Activated CD8-positive, alpha-beta T cell treated with anti-CD3 and anti-CD28 coated beads, Interleukin-2, amount 10 ng/mL, durations not matched to agents 7 days and 5 days (primary cell): ENCODE results near the gene IGHMBP2. TPM values are rescaled to one million over a fixed set of nuclear protein-coding genes. Genes with fewer than 3 reads are reported as not detected.
"Not testable (repeated sequence)": the region's sequence is repeated elsewhere in the genome, so short reads cannot be mapped to it uniquely, and the experiment has no call there.

Source experiments
- ATAC-seq: fragments of 150-1000 bp; cut with Tn5 transposase; one replicate; pipeline ENCODE4 v1.10.0; 2021; ENCODE audit warnings: moderate library complexity
- CTCF ChIA-PET: fragments of 350-600 bp; sonication (Branson Sonifier 250); formaldehyde crosslinking; loops from one replicate; lab custom pipeline; 2021; ENCODE audit warnings: antibody characterized with exemption; lab: Charles Lee
- POLR2A ChIA-PET: fragments of 350-600 bp; sonication (Branson Sonifier 250); formaldehyde crosslinking; loops from one replicate; lab custom pipeline; 2021; ENCODE audit warnings: antibody characterized with exemption; lab: Charles Lee
- DNase-seq: peaks from one replicate; pipeline ENCODE4 v3.0.0-alpha.2; 2020
- H3K27ac Mint-ChIP-seq: one replicate; pipeline ENCODE4 v1.8.0; 2021; ENCODE audit warnings: mild to moderate bottlenecking, mixed read lengths
- H3K27me3 Mint-ChIP-seq: one replicate; pipeline ENCODE4 v1.8.0; 2021; ENCODE audit warnings: low read depth, mixed read lengths
- H3K36me3 Mint-ChIP-seq: one replicate; pipeline ENCODE4 v1.8.0; 2021; ENCODE audit warnings: low read depth, mixed read lengths
- H3K4me1 Mint-ChIP-seq: one replicate; pipeline ENCODE4 v1.8.0; 2021; ENCODE audit warnings: low read depth, mixed read lengths
- H3K4me3 Mint-ChIP-seq: one replicate; pipeline ENCODE4 v1.8.0; 2021; ENCODE audit warnings: mild to moderate bottlenecking, mixed read lengths
- H3K9me3 Mint-ChIP-seq: one replicate; pipeline ENCODE4 v1.8.0; 2022; ENCODE audit warnings: mixed read lengths; ENCODE audit not compliant: insufficient read depth
- total RNA-seq, 2 experiments: library from RNA; stranded (reverse); gene quantifications; one replicate each; pipeline ENCODE4 v1.2.3, GENCODE V29; 2021

IGHMBP2 gene
- total RNA-seq, 2 experiments from 2014 or later, result 25.0 to 28.2 TPM

DNA sequence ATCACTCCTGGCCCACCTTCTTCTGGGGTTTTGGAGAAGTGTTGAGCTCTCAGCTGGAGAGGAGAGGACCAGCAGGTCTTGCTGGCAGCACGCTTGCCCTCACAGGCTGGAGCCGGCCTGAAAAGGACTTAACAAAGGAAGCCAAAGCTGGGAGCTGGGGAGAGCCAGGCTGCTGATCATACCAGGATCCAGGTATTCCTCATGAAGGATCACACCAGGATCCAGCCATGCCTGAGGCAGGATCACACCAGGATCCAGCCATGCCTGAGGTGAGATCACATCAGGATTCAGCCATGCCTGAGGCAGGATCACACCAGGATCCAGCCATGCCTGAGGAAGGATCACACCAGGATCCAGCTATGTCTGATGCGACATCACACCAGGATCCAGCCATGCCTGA is 60.1 kb downstream of the IGHMBP2 start:
- no peaks in the 10 kb centered on the region for H3K9me3 Mint-ChIP-seq
- peak overlapping the region; percentile 49 for H3K27ac Mint-ChIP-seq
- H3K4me1 Mint-ChIP-seq, result peaks cover 17% of the 10 kb centered on the region
- ATAC-seq (no peak), DNase-seq (no peak)
- H3K36me3 Mint-ChIP-seq, result peaks cover 2% of the 10 kb centered on the region
- H3K4me3 Mint-ChIP-seq, result no peak overlapping the region
- no peaks in the 10 kb centered on the region for H3K27me3 Mint-ChIP-seq
- CTCF ChIA-PET, result no interaction called here
- POLR2A ChIA-PET, result no interaction called here

DNA sequence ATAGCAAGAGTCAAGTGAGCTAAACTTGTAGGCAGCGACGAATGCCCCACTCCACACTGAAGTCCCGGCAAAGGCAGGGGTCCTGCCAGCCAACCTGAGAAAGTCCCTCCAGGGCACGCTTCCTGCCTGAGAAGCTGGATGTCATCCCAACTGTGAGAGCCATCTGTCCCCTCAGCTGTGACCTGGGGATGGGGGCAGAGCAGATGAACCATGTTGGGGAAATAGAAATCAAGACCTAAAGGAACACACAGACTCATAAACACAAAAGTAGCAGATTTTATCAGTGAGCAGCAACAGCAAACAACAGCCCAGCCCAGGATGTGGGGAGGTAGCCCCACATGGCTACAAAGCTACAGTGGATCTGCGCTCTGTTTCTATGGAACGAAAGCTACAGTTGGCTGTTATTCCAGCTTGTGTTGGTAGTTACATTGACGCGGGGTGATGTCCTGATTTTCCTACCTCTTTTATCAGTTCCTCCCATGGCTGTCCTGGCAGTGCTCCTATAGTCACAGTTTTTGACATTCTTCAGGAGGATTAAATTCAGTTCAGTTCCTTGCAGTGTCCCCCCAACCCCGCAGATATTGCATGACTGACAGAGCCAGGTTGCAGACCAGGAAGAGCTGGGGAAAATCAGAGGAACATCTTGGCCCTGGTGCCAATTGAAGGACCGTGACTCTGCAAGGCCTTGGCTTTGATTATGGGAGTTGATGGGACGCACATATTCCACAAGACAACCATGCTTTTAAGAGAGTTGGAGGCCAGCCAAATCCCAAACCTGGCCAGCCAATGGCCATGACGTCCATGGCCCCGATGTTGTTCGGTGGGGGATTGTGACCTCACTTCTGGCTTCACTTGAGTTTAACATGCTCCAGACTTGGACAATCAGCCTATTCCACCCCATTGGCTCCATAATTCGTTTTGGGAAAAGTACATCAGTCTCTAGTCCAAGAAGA is 62.5 kb downstream of the IGHMBP2 start:
- H3K9me3 Mint-ChIP-seq, result no peaks in the 10 kb centered on the region
- DNase-seq, result no peak
- H3K27me3 Mint-ChIP-seq, result no peaks in the 10 kb centered on the region
- ChIA-PET POLR2A (no interaction called here), CTCF (no interaction called here)
- peaks cover 17% of the 10 kb centered on the region for H3K4me1 Mint-ChIP-seq
- no peak overlapping the region for H3K4me3 Mint-ChIP-seq
- ATAC-seq, result peak; percentile 47
- H3K36me3 Mint-ChIP-seq, result peaks cover 2% of the 10 kb centered on the region
- no peak overlapping the region for H3K27ac Mint-ChIP-seq

DNA sequence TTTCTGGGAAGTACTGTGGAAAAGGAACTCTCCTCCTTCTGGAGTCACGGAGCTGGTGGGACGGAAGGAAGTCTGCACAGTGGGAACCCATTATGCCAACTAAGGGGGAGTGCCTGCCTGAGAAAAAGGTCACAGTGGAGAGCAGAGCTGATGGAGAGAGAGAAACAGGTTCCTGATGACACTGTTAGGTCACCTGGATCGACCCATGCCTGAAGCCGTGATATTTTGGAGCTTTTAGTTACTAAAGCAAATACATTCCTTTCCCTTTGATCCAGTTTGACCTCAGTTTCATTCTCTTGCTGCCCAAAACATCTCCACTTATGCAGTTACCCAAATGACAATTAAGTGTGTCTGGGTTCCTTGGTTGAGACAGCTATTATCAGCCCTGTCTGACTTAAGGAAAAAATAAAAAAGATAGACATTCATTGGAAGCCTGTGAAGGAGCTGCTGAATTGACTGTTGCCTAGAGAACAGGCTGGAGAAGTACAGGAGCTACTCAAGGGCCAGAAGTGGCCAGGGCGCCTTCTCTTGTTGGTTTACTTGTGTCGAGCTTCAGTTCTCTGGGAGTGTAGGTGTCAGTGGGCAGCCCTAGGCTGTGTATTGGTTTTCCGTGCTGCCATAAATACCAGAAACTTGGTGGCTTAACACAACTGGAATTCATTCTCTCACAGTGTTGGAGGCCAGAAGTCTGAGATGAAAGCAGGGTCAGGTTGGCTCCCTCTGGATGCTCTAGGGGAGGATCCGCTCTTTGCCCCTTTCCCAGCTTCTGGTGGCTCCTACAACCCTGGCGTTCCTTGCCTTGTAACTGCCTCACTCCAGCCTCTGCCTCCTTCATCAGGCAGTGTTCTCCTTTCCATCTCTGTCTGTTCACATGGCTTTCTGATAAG is 63.4 kb downstream of the IGHMBP2 start:
- no peaks in the 10 kb centered on the region for H3K9me3 Mint-ChIP-seq
- H3K27ac Mint-ChIP-seq, result no peak overlapping the region
- POLR2A ChIA-PET, result no interaction called here
- CTCF ChIA-PET, result no interaction called here
- ATAC-seq (no peak), DNase-seq (no peak)
- H3K27me3 Mint-ChIP-seq, result no peaks in the 10 kb centered on the region
- H3K4me3 Mint-ChIP-seq, result no peak overlapping the region
- H3K4me1 Mint-ChIP-seq, result peaks cover 17% of the 10 kb centered on the region
- H3K36me3 Mint-ChIP-seq, result peaks cover 2% of the 10 kb centered on the region

DNA sequence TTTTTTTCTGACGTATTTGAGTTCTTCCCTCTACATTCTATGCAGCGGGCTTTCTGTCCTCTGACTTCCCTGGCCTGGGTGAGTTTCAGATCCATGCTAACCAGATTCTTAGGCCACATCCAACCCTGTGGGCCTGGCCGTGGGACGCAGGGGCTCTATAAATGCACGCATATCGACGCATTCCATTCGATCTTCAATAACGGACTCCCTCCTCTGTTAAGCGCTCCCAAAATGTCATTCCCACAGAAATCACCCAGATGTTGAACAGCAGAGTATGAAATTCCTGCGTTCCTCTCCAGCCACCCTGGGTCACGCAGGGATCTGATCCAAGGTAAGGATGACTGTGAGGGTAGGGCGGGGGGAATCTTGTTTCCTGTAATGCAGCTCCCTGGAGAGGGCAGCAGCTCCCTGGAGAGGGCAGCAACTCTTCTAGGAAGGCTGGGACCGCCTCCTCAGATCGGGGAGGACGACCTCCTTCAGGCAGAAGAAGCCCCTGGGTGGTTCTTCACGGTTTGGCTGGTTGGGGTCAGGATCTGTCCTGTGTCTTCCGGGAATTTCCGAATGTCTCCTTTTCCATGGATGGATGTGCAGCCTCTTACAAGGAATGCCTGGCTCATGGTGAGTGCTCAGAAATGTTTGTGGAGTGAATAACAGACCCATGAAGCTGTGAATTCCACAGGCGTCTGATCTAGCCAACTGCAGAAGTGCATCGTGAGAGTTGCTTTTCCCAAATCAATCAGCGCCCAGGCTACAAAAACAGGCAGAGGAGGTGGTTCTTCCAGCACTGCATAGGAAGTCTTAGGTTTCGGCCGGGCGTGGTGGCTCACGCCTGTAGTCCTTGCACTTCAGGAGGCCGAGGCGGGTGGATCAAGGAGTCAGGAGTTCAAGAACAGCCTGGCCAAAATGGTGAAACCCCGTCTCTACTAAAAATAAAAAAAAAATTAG is 64.9 kb downstream of the IGHMBP2 start:
- H3K4me3 Mint-ChIP-seq, result no peak overlapping the region
- DNase-seq (no peak), ATAC-seq (no peak)
- H3K27me3 Mint-ChIP-seq, result peaks cover 4% of the 10 kb centered on the region
- H3K36me3 Mint-ChIP-seq, result no peaks in the 10 kb centered on the region
- H3K4me1 Mint-ChIP-seq, result peaks cover 5% of the 10 kb centered on the region
- CTCF ChIA-PET, result interaction anchor here (1.7 kb wide), 1 partner anchor 12 kb away, joined by 4 read pairs; no protein-coding TSS in a partner anchor
- POLR2A ChIA-PET, result no interaction called here
- H3K27ac Mint-ChIP-seq, result no peak overlapping the region
- H3K9me3 Mint-ChIP-seq, result no peaks in the 10 kb centered on the region

DNA sequence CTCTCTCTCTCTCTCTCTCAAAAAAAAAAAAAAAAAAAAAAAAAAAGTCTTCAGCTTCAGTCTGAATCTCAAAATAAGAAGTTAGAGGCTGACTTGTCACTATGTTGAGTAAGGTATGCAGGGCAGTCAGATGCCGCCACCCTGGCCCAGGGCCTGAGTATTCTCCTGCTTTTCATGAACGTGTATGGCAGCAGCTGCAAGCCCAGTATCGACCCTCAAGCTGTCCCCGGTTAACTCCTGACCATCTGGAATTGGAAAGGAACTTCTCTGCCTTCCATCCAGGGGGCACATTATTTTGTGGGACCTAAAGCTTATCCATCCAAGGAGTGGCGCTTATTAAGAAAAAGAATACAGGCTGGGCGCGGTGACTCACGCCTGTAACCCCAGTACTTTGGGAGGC is 65.7 kb downstream of the IGHMBP2 start:
- Mint-ChIP-seq H3K27me3 (peaks cover 4% of the 10 kb centered on the region), H3K9me3 (no peaks in the 10 kb centered on the region), H3K4me3 (no peak overlapping the region), H3K36me3 (no peaks in the 10 kb centered on the region), H3K27ac (no peak overlapping the region), H3K4me1 (peaks cover 5% of the 10 kb centered on the region)
- CTCF ChIA-PET, result interaction anchor here (1.7 kb wide), 1 partner anchor 13 kb away, joined by 4 read pairs; no protein-coding TSS in a partner anchor
- ATAC-seq (no peak), DNase-seq (no peak)
- POLR2A ChIA-PET, result no interaction called here

DNA sequence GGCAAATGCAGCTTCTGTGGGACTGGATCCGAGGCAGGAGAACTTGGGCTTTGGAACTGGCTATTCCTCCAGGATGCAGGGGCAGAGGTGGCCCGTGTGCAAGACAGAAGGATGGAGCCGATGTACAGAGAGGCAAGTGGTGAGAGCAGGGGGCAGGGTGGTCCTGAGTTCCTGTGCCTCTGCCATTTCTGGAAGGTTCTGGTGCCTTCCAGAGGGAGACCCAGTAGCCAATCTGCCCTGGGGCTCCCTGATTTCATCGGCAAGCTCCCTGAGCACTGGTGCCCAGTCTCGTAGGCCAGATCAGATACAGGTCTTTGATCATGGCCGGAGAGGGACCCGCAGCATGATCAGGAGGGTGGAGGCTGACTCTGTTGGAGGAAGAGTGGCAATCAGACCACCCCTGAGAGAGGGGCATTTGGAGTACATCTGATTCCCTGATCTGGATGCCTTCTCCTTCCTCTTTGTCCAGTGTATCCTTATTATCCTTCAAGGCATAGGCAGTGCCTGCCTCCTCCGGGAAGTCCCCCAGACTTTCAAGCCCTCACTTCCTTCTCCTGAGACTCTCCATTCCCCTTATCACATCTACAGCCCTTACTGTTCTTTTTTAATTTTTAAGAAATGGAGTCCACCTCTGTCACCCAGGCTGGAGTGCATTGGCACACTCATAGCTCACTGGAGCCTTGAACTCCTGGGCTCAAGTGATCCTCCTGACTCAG is 67.4 kb downstream of the IGHMBP2 start:
- ATAC-seq, result no peak
- H3K4me1 Mint-ChIP-seq, result no peaks in the 10 kb centered on the region
- no peaks in the 10 kb centered on the region for H3K36me3 Mint-ChIP-seq
- no peaks in the 10 kb centered on the region for H3K9me3 Mint-ChIP-seq
- peaks cover 4% of the 10 kb centered on the region for H3K27me3 Mint-ChIP-seq
- H3K4me3 Mint-ChIP-seq, result no peak overlapping the region
- ChIA-PET POLR2A (no interaction called here), CTCF (no interaction called here)
- H3K27ac Mint-ChIP-seq, result no peak overlapping the region
- no peak for DNase-seq

DNA sequence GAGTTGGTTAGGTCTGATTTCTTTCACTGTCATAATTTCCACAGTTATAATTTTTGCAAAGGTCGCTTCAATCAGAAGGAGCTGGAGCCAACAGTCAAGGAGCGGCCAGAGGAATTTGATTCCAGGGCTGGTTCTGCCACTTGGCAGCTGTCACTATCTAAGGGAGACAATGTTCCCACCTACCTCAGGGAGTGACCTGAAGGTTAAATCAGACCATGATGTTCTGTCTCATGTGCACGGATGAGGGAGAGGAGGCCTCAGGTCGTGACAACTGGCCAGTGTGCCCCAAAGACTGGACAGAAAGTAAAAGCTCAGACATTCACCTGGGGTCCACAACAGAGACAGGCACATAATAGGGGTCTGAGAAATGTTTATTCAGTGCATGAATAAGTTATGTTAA is 69.5 kb downstream of the IGHMBP2 start:
- POLR2A ChIA-PET, result no interaction called here
- Mint-ChIP-seq H3K27me3 (peaks cover 7% of the 10 kb centered on the region), H3K4me1 (no peaks in the 10 kb centered on the region), H3K4me3 (no peak overlapping the region), H3K27ac (no peak overlapping the region), H3K9me3 (no peaks in the 10 kb centered on the region), H3K36me3 (no peaks in the 10 kb centered on the region)
- DNase-seq, result no peak
- CTCF ChIA-PET, result no interaction called here
- ATAC-seq, result no peak

DNA sequence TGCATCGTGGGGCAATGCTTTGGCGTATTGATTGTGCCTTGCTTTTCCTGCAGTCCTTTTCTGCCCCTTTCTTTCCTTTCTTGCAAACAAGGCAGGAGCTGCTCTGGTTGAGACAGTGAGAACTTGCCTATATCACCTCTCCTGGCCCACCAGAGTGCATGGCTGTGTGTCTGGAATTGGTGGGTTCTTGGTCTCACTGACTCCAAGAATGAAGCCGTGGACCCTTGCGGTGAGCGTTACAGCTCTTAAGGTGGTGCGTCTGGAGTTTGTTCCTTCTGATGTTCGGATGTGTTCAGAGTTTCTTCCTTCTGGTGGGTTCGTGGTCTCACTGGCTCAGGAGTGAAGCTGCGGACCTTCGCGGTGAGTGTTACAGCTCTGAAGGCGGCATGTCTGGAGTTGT is 70.0 kb downstream of the IGHMBP2 start:
- H3K27me3 Mint-ChIP-seq, H3K9me3 Mint-ChIP-seq, ATAC-seq, H3K36me3 Mint-ChIP-seq, H3K4me3 Mint-ChIP-seq, POLR2A ChIA-PET, DNase-seq, H3K27ac Mint-ChIP-seq, CTCF ChIA-PET, H3K4me1 Mint-ChIP-seq: not testable (repeated sequence)

DNA sequence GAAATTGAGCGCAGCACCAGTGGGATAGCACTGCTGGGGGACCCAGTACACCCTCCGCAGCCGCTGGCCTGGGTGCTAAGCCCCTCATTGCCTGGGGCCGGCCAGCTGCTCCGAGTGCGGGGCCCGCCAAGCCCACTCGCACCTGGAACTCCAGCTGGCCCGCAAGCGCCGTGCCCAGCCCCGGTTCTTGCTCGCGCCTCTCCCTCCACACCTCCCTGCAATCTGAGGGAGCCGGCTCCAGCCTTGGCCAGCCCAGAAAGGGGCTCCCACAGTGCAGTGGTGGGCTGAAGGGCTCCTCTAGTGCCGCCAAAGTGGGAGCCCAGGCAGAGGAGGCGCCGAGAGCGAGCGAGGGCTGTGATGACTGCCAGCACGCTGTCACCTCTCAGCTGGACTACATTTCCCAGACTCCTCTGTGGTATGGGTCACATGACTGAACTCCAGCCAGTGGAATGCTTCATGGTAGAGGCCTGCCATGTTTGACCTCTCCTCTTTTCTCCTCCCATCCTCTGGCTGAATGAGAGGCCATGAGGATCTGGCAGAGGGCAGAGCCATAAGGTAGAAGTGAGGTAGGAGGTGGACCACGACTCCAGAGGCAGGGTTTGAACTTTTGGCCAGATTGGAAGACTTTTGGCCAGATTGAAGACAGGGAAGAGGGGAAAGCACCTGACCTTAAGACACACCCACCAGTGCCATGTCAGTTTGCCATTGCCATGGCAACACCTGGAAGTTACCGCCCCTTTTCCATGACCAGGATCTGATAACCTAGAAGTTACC is 70.9 kb downstream of the IGHMBP2 start:
- Mint-ChIP-seq H3K27ac (no peak overlapping the region), H3K36me3 (no peaks in the 10 kb centered on the region), H3K4me3 (no peak overlapping the region), H3K9me3 (no peaks in the 10 kb centered on the region), H3K4me1 (no peaks in the 10 kb centered on the region), H3K27me3 (peaks cover 7% of the 10 kb centered on the region)
- ChIA-PET CTCF (no interaction called here), POLR2A (no interaction called here)
- ATAC-seq, result peak; percentile 83
- DNase-seq, result peak; percentile 31

DNA sequence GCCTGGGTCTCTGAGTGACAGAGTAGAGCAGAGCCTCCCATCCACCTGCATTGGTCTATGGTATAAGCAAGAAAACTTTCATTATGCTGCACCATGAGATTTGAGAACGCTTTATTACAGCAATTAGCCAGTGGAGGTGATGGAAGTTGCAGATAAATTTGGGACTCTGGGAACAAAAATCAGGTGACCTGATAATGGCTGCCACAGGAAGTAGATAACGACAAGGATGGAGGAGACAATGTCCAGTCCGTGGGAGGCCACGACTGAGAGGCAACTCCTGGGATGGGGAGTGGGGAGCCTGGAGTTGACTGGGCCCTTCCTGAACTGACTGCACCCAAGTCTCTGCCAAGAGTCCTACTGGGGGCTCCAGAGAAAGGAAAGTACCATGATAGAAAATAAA is 72.4 kb downstream of the IGHMBP2 start:
- ATAC-seq (no peak), DNase-seq (no peak)
- Mint-ChIP-seq H3K36me3 (no peaks in the 10 kb centered on the region), H3K4me1 (no peaks in the 10 kb centered on the region), H3K27ac (no peak overlapping the region), H3K4me3 (no peak overlapping the region), H3K9me3 (no peaks in the 10 kb centered on the region), H3K27me3 (peaks cover 7% of the 10 kb centered on the region)
- ChIA-PET POLR2A (no interaction called here), CTCF (no interaction called here)
